GM19468 (cell line): Measurements from ENCODE around the gene NRG3.
"Not testable (repeated sequence)": the region's sequence is repeated elsewhere in the genome, so short reads cannot be mapped to it uniquely, and the experiment has no call there.

Experiments used
- ATAC-seq: cut with Tn5 transposase; IDR thresholded peaks from one replicate; pipeline ENCODE4 v1.9.1; 2021; ENCODE audit warnings: mild to moderate bottlenecking, moderate library complexity, moderate number of reproducible peaks; ENCODE audit not compliant: unreplicated experiment; ENCODE audit errors: extremely low read depth

NRG3 gene

GRCh38 chr10:82349590-82349989 lies 474.6 kb downstream of the NRG3 start:
- not testable (repeated sequence) for ATAC-seq

DNA sequence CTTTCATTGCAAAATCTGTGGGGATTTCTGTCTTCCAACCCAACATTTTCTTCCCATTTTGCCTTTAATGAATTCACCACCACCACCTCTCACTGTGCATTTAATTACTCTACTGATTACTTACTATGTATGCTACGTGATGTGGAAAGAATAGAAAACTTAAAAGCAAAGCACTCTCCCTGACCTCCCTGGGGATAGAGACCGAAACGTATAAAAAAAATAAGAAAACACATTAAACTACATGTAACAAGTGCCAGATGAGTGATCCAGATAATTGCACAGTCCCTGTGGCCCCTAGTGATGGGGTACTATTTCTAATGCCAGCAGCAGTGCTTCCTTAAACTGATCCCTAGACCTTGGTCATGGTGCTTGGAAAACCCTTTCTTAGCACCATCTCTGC lies 478.4 kb downstream of the NRG3 start:
- ATAC-seq = no peak

DNA sequence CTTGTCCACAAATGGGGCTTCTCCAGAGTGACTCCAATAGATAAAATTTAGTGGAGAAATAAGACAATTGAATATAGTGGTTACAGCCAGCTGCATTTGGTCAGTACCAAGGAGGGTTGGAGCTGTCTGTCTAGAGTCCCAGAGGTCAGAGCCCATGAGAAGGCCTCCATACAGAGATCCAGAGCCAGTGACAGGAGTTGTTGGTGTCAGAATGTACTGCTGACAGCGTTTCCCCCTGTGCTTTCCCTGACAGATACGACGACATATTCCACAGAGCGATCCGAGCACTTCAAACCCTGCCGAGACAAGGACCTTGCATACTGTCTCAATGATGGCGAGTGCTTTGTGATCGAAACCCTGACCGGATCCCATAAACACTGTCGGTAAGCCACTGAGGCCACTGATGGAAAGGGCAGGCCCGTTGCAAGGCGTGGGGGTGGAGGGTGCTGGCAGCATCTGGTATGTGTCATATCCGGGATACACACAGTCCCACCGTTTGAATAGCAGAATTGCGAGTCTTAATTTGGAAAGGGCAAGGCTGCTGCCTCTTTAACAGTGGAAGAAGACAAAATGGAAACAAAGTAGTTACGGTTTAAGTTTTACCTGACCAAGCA lies 483.6 kb downstream of the NRG3 start:
- ATAC-seq = no peak

DNA sequence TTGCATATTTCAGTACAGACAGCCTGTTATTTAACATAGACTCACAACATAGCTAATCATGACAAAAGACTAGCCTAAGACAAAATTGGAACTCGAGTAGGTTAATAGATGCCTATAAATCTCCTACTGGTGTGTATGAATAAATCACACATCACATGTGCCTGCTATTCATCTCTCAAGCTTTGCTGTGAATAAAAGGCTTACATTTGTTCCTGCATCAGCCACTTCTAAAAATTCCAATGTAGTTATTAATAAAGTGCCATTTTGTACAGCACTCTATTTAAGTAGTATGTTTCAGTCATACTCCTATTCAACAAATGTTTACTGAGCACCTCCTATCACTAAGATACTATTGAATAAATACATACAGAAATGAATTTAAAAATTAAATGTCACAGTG lies 486.3 kb downstream of the NRG3 start:
- ATAC-seq = no peak

GRCh38 chr10:82377608-82378007 lies 502.6 kb downstream of the NRG3 start:
- no peak for ATAC-seq

DNA sequence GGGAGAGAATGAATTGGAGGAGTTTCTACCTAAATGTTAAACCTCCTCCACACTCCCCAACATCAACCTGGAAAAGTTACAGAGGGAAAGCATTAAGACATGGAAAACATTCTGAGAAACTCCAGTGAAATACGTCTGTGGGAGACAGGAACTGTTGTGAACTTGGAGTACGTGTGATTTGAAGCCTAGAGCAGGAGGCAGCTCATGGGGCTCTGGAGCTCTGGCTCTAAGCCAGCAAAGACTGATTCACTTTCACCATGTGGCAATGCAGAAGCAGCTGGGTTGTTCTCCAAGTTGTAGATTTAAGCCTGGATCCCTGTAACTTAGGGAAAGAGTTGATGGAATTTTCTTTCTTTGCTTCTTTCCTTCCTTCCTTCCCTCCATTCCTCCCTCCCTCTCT lies 503.2 kb downstream of the NRG3 start:
- no peak for ATAC-seq

DNA sequence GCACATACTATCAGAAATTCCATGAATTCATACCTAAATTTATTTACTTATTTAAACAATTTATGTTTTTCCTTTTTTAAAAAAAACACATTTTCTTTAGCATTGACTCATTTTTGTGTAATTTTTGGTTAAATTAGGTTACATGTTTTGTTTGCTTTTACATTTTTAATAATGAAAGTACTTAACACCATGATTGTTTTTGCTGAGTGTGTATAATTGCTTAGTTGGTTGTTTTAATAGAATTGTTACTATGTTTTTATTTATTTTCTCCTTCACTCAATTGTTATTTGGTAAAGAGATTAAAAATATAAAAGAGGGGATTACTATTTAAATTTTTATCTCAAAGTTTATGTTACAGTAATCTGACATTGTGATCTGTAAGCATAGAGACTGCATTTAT lies 508.4 kb downstream of the NRG3 start:
- no peak for ATAC-seq

DNA sequence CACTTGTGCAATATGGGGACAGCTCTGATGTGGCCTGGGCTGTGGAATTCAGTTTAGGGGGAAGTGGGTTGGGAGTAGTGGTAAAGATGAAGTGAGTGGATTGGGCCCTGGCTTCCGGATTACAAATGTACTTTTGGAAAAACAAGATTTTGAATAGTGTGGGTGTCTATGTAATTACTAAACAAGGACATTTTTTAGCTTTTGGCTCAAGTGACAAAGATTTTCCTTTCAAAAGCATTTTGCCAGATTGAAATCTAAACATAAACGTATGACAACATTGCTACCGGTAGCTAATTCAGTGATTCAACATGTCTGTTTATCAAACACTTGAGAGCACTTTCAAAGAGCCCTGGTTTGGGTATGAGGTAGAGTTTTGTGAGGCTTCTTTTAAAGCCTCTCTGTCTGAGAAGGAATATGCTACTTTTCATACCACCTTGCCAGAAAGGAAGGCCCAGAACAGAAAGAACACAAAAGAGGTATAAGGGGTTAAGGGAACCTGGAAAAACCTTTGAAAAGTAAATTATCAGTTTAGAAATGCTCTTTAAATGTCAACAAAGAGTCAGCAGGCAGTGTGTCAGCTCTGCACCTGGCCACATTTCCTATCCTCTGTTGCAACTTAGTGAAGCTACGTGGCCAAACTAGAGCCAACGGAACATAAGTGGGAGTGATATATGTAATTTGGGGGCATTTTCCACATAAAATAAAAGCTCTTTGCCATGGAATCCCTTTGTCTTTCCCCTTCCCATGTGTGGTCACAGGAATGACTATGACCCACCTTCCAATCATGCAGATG lies 516.1 kb downstream of the NRG3 start:
- no peak for ATAC-seq

GRCh38 chr10:82391971-82392370 lies 517.0 kb downstream of the NRG3 start:
- no peak for ATAC-seq

- no peak for ATAC-seq
These were observed 517.5 kb downstream of the NRG3 start for GRCh38 chr10:82392533-82392932.

DNA sequence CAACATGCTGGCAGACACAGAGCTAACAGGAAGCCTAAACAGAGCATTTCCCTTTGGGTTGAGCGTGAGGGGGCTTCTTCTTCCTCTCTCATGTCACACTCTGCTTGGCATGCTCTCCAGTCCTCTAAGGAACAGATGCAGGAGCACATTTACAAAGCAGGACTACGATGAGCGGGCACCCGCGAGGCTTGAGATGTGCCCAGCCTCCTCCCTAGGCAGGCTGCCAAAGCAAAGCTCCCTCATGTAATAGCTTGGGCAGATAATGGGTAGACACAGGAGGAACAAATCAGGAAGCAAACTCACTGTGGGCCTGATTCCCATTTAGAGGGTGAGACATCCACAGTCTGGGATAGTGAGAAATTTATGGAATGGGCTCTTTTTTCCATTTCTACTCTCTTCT lies 519.1 kb downstream of the NRG3 start:
- ATAC-seq = no peak

DNA sequence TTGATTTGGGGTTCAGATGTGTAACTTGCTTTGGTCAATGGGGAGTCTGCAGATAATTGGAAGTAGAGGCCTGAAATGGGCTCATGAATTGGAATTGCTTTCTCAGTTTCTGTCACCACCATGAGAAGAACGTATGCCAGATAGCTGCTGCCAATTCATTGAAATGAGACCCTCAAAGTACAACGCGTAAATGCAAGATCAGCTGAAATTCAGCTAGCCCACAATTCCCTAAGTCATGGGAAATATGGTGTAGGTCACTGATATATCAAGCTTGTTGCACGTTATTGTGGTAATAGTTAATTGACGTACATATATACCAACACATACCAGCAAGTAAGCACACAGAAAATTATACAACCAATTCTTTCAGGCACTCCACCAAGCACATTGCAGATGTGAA lies 520.0 kb downstream of the NRG3 start:
- ATAC-seq = no peak

DNA sequence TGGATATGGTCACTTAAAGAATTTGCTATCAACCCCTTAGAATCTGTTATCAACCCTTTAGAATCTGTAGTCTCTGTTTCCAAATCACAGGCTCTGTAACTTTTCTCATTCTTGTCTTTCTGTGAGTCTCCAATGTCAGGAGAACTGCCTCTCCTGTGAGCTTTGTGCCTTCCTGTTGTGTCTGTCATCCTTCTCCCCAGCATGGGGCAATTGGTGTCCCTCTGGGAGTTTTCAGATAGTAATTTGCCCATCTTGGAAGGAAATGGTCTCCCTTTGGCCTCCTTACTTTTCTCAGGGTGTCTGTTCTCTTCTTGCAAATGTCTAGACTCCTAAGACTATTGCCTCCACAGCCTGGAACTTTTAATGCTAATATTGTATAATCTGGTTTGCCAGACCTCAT lies 521.9 kb downstream of the NRG3 start:
- ATAC-seq = no peak

DNA sequence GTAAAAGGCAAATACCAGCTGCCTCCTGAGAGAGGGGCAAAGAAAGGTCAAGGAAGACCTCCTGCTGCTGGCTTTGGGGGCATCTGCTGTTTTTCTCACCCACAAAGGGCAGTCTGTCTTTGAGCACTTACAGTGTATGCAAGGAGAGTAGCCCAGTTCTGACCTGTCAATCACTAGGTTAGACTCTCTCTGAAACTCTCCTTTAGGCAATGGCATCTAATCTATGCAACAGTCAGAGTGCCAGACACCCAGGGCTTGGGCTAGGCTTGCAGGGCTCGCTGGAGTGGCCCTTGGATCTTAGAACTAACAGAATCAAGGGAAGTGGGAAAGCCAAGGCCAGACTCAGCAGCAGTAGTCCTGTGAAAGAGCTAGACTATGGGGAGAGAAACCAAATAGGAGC lies 522.9 kb downstream of the NRG3 start:
- no peak for ATAC-seq

DNA sequence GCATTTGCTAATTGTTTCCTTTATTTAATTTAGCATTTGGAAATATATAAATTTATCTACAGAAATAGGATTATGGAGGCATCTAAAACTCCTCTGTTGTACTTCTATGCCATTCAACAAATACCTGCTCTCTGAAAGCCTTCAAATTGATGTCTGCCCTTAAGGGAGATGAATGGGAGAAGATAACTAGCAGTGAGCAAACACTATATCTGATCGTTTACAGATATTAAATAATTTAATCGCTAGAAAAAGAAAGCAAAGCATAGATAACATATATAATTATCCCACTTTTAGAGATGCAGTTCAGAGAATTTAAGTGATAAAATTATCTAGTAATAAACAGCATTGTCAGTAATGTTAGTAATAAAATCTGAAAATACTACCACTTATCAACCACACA lies 524.9 kb downstream of the NRG3 start:
- no peak for ATAC-seq

DNA sequence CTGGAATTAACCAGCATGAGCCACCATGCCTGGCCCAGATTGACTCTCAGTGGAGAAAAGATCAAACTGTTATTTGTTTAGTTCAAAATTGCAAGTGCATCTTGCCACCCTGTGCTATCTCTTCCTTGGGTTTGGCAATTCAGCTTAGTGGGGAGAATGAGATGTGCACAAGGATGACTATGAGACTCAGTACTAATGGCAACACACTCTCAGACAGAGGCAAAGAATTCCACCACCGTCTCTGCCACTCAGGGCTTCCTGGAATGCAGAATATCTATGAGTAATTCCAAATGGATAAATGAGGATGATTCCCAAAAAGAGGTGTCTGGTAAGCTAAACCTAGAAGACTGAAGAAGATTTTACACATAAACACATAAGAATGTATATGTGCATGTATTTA lies 525.8 kb downstream of the NRG3 start:
- ATAC-seq = no peak

DNA sequence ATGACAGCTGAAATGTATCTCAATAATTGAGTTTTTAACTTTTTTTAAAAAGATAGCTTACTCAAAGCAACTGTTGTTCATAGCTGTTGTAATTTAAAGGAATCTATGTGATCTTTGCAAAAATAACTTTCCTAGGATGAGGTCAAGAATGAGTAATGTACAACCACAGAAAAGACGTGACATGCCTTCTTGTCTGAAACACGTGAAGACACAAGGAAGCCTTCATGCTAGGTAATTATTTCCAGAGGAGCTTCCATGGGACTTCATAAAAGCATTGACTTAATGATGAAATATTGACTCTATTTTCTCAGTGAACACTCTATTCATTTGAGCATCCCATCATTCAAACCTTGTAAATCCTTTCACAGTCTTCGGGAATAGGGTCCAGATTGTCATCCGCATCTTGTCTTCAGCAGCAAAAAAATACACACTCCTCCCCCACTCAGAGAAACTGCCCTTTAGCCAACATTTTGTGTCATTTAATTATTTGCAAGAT lies 528.0 kb downstream of the NRG3 start:
- ATAC-seq = no peak

GRCh38 chr10:82409671-82410070 lies 534.7 kb downstream of the NRG3 start:
- no peak for ATAC-seq

DNA sequence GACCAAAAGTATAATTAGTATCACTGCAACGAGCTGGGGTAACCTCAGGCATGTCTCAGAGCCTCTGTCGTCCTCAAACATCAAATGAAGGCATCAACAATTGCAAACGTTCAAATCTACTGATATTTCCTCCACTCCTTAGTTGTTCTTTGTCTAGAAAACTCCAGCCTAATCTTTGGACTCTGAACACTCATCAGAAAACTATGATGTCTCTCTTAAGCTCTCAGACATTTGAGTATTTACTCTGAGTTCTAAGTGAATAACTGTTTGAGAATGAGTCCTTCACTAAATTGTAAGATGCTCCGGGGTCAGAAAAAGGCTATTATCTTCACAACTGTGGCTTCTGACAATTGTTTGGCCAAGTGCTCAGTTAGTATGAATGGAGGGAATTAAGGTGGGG lies 536.4 kb downstream of the NRG3 start:
- no peak for ATAC-seq

- no peak for ATAC-seq
These were observed 545.0 kb downstream of the NRG3 start for GRCh38 chr10:82420001-82420400.

DNA sequence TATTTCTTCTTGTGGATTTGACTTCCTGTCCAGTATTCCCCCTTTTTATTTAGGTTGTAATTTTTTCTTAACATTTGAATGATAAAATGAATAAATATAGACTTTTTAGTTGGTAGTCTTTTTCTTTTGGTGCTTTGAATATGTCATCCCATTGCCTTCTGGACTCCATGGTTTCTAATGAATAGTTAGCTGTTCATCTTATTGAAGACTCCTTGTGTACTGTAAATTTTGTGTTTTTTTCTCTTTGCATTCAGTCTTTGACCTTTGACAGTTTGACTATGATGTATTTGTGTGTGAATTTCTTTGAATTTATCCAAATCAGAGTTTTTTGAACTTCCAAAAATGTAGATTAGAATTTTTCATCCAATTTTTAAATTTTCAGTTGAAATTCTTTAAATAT lies 554.3 kb downstream of the NRG3 start:
- no peak for ATAC-seq

DNA sequence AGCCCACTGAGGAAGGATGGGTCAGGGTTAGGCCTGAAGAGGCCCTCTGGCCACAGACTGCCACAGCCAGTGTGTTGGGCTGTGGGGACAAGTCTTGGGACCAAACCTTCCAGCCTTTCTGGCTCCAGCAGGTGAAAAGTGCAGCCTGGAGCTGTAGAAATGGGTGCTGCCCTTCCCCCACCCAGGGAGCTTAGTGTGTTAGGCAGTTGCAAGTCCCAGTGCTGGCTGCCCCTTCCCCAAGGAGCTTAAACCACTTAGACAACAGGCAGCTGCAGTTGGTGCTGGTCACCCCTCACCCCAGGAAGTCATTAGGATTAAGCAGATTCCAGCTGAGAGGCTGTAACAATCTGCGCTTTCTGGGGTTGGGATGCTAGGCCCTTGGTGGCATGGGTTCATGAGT lies 563.3 kb downstream of the NRG3 start:
- ATAC-seq = no peak
